HG02938 (cell line): ENCODE results near the gene TMEM80.
"Not testable (repeated sequence)": the region's sequence is repeated elsewhere in the genome, so short reads cannot be mapped to it uniquely, and the experiment has no call there.

ENCODE experiments used
- ATAC-seq: cut with Tn5 transposase; IDR thresholded peaks from one replicate; pipeline ENCODE4 v1.9.1; 2021; ENCODE audit warnings: mild to moderate bottlenecking, moderate library complexity; ENCODE audit not compliant: unreplicated experiment

The TMEM80 gene

DNA sequence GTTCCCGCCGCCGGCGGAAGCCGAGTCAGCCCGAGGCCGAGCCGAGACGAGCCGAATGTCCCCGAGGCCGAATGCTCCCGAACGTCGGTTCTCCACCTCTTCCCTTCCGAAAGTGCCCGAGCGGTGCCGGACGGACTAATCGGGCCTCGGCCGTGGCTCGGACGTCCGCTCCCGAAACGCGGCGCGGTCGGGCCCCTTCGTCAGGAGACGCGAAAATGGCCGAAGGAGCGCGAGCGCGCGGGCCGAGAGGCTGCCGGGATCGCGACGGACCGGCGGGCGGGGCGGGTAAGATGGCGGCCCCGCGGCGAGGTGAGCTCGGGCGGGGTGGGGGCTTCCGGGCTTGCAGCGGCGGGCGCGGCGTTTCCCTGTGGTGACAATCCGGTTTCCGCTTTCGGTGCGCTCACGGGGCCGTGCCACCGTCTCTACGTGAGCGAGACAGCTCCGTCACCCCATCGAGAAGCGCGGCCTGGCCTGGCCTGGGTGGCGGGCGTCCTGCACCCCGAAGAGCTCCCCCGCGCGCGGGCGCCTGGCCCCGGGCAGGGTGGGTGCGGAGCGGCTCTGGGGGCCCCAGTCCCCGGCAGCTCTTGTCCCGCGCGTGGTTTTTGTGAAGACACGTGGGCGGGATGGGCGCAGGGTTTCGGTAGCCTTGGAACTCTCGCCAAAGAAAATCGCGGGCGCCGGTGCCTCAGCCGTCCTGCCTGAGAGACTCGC, at the start of gene TMEM80:
TMEM80 (plus strand) TSS at position 279 of the 711 bp plus-strand sequence; CDS start at position 291, 12 bp downstream.
- ATAC-seq, result peak; percentile 74

DNA sequence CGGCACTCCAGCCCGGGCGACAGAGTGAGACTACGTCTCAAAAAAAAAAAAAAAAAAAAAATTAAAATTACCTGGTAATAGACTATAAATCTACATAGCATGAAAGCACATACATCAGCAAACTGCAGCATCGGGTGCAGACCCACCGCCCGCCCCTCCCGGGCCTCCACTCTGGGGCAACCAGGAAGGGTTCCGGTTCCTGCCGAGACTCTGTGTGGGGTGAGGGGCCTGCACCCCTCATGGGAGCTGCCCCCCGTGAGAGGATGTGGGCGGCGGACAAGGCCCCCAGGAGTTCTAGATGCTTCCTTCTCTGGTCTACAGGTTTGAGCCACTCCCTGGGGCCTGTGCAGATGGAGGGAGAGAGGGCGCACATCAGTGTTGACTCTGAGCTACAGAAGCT, 49.4 kb upstream of the TMEM80 start:
- ATAC-seq, result no peak

DNA sequence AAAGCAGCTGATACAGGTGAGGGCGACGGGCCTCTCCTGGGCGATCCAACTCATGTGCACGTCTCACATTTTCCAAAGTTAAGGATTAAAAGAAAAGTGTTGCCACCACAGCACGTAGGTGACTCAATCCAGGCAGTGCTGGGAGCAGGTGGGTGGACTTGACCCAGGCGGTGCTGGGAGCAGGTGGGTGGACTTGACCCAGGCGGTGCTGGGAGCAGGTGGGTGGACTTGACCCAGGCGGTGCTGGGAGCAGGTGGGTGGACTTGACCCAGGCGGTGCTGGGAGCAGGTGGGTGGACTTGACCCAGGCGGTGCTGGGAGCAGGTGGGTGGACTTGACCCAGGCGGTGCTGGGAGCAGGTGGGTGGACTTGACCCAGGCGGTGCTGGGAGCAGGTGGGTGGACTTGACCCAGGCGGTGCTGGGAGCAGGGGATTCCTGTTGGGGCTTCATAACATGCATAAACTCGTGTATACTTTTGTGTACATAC, 47.9 kb upstream of the TMEM80 start:
- ATAC-seq, result not testable (repeated sequence)

DNA sequence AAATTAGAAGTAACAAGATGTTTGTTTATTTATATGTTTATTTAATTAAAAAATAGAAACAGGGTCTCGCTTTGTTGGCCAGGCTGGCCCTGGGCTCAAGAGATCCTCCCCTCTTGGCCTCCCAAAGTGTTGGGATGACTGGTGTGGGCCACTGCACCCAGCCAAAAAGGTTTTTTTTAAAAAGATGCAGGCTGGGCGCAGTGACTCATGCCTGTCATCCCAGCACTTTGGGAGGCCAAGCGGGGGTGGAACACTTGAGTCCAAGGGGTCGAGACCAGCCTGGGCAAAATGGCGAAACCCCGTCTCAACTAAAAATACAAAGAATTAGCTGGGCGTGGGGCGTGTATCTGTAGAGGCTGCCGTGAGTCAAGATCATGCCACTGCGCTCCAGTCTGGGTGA, 45.1 kb upstream of the TMEM80 start:
- ATAC-seq, result no peak

DNA sequence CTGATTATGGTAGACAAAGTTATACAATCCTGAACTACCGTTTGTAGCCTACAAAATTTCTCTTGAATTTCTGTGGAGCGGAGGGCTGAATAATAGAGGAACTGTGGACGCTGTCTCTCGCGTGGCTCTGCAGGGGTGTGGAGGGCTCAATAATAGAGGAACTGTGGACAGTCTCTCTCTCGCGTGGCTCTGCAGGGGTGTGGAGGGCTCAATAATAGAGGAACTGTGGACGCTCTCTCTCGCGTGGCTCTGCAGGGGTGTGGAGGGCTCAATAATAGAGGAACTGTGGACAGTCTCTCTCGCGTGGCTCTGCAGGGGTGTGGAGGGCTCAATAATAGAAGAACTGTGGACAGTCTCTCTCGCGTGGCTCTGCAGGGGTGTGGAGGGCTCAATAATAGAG, 42.5 kb upstream of the TMEM80 start:
- not testable (repeated sequence) for ATAC-seq

DNA sequence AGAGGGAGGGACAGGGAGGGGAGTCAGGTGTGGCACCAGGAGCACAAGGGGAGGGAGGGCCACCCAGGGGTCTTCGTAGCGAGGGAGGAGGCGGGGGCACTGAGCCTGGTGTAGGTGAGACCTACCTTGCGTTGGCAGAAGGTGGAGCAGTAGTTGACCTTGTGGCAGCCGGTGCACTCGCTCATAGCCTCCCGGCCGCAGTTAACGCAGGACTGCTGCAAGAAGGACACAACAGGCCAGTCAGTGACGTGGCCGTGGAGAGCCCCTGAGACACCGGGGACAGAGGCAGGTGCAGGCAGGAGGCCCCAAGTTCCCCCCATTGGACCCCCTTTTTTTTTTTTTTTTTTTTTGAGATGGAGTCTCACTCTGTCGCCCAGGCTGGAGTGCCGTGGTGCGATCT, 41.8 kb upstream of the TMEM80 start:
- ATAC-seq, result no peak

DNA sequence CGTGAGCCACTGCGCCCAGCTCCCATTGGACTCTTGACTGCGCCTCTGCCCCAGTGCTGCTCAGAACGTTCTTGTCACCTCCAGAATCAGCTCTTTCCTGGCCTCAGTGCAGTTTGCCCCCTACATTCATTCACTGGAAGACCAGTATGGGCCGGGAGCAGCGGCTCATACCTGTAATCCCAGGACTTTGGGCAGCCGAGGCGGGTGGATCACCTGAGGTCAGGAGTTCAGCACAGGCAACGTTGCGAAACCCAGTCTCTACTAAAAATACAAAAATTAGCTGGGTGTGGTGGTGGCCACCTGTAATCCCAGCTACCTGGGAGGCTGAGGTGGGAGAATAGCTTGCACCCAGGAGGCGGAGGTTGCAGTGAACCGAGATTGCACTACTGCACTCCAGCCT, 41.2 kb upstream of the TMEM80 start:
- not testable (repeated sequence) for ATAC-seq

DNA sequence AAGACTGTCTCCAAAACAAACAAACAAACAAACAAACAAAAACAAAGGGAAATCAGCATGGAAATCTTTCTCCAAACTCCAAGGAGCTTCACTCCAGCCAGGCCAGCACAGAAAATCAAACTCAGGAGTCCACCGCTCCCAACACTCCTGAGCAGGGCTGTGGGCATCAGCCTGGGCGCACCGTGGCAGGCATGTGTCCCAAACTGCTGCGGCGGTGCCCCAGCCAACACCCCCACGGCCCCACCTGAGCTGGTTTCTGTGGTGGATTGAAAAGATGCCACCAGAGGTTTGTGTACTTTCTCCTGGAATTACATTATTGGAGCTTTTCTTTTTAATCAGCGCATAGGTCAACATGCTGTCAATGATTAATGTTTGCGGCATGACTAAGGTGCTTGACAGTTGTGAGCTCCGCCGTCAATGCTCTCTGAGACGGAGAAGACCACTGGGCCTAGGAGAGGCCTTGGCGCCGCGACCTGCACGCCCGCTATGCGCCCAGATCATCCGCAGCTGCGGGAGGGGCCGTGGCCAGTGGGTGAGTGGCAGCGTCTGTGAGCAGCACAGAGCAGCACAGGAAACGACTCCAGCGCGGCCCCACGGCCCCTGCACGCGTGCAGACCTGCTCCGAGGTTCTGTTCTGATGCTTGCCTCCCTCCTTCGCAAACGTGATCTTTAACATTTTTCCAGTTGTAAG, 40.4 kb upstream of the TMEM80 start:
- no peak for ATAC-seq

DNA sequence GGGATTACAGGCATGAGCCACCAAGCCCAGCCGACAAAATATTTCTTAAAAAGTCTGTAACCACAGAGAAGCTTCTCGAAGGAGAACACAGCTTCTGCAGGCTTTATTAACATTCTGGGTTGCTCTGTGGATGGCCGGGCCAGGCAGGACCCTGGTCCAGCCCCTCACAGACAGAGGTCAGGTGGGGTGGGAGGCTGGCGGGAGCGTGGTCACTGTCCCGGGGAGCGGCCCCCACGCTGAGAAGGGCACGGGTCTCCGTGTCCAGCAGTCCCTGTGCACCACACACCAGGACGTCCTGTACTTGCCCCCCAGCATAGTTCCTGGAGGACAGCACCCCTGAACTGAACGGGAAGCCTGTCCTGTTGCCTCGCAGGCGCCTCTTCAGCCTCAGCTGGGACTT, 39.2 kb upstream of the TMEM80 start:
- no peak for ATAC-seq

DNA sequence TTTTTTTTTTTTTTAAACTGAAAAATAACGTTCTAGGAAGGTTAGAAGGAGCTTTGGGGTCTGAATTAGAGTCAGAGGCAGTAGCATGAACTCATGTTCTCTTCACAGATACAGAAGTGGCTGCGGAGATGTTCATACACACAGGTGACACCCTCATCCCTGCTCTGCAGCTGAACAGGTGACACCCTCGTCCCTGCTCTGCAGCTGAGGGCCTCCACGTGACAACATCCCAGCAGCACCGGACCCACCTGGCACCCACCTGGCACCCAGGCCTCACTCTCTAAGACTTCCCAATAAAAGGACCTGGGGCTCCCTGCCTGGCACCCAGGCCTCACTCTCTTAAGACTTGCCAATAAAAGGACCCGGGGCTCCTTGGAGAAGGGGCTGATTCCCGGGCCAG, 38.8 kb upstream of the TMEM80 start:
- no peak for ATAC-seq

DNA sequence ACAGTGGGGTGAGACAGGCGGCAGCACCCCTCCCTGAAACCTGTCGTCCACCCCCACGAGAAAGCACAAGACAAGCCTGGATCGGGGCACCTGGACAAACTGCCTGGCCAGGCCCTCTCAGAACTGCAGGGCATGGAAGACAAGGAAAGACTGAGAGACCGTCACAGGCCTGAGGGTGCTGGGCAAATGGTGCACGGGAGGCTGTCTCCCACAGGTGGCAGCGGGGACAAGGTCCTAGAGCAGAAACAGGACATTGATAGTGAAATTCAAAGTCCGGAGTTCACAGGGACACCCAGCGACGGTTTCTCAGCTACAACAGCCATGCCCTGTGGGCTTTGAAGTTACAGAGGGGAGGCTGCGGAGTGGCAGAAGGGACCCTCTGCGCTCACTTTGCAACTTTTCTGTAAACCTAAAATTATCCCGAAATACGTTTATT, 37.9 kb upstream of the TMEM80 start:
- ATAC-seq, result no peak

DNA sequence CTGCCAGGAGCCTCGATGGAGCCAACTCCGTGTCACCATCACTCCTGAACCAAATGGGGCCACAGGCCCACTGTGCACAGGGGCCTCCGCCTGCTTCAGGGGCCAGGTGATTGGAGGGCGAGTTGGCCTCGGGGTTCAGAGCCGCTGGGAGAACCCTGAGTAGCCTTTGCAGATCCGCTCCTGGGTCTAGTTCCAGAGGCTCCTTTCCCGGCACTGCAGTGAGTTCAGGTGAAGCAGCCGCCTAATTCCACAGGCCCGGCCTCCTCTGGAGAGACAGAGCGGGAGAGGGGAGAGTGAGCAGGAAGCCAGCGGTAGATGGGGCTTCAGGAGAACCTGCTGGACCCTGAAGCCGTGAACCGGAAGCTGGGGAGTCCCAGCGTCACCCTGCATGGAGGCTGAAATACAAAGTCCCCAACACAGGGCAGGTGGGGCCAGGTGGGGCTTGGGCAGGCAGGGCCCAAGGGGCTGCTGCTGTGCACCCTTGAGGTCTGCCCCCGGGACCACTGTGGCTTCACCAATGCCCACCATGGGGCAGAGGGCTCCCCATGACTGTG, 36.0 kb upstream of the TMEM80 start:
- no peak for ATAC-seq

DNA sequence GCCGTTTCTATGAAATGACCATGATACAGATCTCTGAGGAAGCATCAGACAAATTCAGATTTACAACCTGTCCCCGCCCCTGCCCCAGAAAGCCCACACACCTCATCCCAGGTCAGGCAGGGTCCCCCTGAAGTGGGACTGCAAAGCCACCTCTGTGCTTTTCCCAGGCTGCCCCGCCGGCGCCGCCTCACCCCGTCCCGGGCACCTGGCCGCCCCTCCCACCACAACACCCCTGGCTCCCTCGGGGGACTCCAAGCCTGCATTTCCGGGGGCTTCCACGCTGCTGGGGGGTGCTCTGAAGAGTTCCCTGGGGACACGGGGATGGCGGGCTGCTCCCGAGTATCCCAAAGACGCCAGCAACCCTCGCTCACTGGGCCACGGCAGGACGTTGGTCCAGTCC, 35.3 kb upstream of the TMEM80 start:
- no peak for ATAC-seq

DNA sequence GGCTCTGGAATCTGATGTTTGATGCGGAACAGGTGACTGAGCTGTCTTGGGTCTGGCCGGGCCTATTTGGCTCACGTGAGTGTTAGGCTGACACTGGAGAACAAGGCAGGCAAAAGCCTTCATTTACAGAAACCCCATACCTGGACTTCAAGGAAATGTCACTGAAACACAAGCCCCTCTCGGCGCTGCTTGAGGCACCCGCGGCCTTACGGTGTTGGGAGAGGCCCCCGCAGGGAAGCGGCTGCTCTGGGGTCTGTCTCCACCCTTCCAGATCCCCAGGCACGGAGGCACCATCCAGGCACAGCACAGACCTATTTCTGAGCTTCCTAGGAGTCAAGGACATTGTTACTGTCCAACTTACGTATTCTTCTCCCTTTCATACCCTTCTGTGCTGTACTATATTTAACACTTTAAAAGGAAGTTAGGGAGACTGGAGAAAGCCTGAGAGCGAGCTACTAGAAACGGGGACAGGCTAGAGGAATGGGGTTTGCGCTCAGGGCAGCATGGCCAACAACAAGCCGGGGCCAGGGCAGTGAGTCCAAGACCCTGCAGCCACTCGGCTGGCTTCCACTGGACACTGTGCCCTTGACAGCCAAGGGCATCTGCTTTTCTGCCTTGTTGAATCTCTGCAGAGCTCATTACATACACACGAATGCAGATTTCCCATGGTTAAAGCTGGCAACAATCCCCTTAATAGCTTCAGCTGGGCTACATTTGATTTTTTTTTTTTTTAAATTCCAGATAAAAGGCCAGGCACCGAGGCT, 34.8 kb upstream of the TMEM80 start:
- no peak for ATAC-seq

DNA sequence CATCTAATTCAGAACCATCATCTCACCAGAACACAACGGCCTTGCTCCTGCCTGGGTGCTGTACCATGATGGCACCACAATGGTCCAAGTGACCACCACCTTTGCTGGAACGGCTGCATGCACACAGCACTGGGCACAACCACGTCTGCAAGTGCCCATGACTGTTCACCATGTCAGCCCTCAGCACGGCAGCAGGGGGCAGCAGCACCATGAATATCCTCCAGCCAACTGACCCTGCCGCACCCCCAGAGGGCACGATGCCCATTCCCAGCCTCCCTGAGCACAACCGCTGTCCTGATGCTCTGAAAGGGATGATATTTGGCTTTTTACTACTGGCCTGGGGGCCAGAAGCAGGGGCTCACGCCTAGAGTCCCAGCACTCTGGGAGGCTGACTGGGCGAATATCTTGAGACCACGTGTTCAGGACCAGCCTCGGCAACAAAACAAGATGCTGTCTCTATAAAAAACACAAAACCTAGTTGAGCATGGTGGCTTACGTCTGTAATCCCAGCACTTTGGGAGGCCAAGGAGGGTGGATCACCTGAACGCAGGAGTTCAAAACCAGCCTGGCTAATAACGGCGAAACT, 32.8 kb upstream of the TMEM80 start:
- no peak for ATAC-seq

DNA sequence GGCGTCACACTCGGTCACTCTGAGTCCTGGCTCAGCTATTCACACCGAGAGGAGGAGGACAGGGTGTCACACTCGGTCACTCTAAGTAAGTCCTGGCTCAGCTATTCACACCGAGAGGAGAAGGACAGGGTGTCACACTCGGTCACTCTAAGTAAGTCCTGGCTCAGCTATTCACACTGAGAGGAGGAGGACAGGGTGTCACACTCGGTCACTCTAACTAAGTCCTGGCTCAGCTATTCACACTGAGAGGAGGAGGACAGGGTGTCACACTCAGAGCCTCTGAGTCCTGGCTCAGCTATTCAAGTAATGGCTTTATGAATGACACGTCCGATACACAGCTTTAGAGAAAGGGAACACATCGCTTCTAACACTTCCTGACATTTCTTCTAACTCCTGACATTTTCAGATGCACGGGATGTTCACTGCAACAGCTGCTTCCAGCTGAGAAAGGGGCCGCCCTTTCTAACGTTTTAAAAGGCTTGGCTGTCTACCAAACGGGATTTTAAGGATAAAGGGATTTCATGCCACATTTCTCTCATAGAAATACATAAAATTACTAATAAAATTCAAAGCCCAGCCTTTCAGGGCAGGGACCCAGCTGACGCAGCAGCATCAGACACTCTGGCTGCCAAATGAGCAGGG, 30.4 kb upstream of the TMEM80 start:
- no peak for ATAC-seq

DNA sequence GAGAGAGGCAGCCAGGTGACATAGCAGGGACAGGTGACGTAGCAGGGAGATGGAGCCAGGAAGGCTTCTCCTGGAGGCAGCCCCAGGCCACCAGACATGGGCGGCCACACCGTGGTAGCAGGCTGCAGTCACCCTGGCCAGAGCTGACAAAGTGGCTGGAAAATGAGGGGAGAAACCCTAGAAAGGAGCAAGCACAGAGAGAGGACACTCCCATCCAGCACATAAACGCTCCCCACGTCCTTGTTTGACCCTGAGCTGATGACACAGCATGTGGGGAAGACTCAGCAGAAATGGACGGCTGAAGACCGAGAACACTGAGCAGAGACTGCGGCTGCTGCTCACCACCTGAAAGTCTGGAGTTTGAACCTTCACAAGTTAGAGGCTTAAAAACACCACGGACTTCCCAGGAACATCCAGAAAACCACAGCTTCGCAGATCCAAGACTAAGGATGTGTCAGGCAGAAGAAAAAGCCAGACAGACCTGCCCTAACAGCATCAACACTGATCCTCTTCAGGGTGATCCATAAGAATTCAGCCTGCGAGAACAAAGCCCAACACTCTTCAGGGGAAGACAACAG, 29.8 kb upstream of the TMEM80 start:
- ATAC-seq, result no peak

DNA sequence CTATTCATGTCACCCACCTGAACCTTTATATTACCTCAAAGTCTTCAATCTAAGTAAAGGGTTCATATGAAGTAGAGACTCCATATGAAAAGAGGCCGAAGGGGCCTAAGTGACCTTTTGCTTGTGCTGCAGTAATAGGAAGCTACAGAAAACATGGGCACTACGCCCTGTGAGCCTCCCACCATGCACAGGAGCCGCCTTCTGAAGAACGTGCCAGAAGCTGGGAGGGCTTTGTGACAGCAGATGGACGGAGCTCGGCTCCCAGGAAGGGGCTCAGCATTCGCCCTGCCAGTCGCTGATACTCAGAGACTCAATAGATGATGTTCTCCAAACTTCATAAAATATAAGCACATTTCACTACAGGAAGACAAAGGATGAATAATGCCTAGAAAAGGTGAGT, 21.8 kb upstream of the TMEM80 start:
- no peak for ATAC-seq

DNA sequence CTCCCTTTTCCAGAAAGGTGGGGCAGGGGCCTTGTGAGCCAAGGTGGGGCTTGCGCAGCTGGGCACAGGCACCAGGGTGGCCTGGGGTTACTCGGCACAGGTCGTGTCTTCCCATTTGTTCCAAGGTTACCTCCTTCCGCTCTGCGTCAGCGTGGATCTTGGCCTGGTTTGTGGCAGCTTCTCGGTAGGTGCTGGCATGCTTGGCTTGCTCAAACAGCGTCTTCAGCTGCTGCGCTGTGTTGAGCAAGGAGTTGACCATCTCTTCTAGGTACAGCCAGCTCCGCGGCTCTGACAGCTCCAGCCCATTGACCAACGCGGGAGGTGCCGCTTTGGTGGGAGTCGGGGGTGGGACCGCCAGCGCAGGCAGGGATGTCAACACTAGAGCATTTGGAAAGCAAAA, 21.2 kb upstream of the TMEM80 start:
- no peak for ATAC-seq

DNA sequence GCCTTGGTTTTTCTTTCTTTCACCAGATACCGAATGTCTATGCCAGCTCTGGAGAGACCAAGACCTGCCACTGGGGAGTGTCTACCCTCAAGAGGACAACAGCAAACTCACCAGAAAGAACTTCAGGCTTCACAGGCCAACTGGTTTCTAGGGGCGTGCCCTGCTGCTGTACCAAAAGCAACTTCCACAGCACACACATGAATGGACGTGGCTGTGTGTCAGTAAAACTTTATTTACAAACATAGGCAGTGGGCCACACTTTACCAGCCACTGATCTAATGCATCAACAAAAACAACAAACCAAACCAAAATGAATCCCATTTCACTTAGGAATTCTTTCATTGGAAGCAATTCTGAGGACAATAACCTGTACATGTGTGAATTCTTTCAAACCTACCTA, 17.3 kb upstream of the TMEM80 start:
- no peak for ATAC-seq
